SHP77 (cell line): ENCODE measurements around the gene ZCCHC24.

ENCODE experiments used
- DNase-seq, 2 experiments: peaks; one replicate each; lab custom pipeline; 2025; lab: John Stamatoyannopoulos, UW

The ZCCHC24 gene

DNA sequence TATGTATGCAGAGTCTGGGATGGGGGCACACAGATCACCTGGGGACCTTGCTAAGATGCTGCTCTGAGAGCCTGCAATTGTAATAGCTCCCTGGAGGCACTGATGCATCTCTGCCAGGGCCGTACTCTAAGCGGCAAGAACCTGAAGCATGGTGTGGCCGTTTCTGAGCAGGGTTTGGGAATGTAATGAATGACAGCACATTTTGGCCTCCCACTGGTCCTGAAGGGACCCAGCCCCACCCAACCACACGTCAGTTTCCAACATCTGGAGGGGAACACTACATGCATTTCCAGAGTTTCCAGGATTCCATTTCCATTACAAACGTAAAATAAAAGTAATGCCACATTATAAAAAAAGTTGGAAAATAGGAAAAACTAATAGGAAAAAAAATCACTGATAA lies 14.0 kb downstream of the ZCCHC24 start:
- DNase-seq, result no peak

DNA sequence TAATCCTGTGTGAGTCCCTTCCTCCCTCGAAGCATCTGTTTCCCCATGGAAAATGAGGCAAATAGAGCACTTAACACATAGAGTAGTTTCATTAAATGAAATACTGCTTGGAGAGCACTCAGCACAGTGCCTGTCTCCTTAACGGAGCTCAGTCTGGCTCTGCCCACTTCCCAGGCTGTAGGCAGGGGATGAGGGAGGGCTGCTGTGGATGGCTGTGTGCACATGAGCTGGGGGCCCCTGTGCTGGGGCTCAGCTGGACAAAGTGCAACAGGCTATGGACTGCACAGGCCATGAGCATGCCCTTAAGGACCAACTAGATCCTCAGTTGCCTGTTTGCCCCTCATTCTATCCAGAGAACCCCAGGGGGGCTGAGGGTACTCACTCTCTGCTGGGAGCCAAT lies 14.5 kb downstream of the ZCCHC24 start:
- DNase-seq, result no peak

DNA sequence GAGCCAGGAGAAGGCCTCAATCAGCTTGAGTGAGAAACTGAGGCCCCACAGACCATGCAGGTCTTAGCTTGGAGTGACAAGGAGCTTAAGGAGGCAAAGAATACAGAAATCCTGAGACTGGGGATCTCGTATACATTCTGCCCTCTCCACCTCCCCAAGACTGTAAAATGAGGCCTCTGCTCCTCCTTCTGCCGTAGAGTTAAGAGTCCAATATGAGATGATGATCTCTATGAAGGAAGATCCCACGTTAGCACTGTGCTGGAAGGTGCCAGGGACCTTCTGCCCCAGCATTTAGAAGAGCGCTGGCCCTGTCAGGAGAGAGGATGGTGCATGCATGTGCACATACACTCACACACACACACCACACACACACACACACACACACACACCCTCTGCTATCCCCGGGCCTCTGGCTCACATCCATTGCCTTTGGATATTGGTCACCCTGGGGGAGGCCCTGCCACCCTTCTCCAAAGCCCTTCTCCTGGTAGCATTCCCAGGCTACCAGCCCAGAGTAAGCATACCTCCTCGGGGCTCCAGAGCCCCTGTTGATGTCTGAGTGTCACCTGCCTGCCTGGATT lies 15.0 kb downstream of the ZCCHC24 start:
- no peak for DNase-seq

DNA sequence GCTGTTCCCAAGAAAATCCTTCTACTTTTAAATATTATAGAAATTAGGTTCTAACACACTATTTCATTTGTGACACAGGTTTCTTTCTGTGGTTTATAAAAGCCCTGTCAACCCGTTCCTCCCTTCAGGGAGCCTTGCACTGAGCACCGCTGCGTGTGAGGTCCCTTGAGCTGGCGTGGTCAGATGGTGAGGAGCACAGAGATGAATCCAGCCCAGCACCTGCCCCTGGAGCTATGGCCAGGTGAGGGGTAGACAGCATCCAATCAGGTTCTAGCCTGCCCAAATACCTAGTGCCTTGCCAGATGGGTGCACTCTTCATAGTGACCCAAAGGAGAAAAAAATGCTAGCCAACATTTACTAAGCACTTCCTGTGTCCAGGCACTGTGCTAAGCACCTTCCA lies 15.7 kb downstream of the ZCCHC24 start:
- no peak for DNase-seq

DNA sequence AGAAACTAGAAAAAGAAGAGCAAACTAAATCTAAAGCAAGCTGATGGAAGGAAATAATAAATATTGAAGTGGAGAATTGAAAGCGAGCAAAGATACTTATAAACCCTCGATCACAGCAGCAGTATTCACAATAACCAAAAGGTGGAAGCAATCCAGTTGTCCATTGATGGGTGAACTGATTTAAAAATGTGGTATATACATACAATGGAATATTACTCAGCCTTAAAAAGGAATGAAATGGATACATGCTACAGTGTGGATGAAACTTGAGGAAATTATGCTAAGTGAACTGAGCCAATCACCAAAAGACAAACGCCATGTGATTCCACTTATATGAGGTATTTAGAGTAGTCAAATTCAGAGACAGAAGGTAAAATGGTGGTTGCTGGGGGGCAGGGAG lies 17.5 kb downstream of the ZCCHC24 start:
- DNase-seq, result no peak

DNA sequence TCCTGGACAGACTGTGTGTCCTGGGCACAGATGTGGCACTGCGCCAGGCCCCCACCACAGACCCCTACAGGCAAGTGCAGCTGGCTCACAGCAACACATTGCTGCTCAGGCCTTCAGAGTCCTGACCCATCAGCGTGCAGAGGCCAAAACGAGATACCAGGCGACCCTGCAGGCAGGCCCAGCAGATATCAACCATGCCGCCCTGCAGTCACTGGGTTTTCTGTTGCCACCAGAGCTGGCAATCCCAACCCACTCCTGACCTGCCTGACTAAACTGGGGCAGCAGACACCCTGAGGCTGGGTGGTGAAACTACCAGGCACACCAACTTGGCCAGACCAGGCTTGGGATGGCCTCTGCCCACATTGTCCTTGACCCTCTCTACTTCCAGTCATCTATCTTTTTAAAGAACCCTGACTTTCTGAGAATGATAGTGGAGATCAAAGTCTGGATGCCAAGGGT lies 20.3 kb downstream of the ZCCHC24 start:
- no peak for DNase-seq

DNA sequence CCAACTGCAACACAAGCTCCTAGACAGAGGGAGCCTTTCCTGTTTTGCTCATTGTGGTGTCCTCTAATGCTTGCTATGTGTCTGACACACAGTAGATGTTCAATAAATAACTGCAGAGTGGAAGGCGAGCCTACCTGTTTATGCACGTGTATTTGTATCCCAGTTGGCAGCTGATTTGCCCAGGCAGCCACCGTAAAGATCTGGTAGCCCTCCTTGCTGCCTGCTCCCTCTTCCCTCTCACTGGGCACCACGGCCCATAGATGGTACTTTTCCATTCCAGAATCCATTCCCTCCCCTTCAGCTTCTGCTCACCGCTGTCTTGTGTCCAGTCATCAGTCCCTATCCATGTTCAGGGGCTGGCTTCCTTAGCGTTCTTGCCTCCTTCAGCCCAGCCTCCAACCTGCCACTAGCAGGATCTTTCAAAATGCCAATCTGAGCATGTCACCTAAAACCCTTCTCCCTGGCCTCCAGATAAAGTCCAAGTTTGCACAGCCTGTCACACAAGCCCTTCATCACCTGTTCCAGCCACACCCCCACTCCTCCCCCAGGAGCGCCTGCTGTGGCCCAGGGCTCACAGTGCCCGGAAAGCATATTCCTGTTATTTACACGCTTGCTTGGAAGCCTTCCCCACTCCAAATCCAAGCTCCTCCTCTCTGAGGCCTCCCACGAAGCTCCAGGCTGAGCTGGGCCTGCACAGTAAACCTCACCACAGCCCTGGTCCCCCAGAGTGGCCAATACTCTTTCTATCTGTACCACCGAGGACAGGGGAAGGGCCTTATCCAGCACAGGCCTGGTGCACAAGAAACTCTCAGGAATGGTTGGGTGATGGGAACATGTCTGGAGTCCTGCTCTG lies 21.0 kb downstream of the ZCCHC24 start:
- DNase-seq, result no peak

DNA sequence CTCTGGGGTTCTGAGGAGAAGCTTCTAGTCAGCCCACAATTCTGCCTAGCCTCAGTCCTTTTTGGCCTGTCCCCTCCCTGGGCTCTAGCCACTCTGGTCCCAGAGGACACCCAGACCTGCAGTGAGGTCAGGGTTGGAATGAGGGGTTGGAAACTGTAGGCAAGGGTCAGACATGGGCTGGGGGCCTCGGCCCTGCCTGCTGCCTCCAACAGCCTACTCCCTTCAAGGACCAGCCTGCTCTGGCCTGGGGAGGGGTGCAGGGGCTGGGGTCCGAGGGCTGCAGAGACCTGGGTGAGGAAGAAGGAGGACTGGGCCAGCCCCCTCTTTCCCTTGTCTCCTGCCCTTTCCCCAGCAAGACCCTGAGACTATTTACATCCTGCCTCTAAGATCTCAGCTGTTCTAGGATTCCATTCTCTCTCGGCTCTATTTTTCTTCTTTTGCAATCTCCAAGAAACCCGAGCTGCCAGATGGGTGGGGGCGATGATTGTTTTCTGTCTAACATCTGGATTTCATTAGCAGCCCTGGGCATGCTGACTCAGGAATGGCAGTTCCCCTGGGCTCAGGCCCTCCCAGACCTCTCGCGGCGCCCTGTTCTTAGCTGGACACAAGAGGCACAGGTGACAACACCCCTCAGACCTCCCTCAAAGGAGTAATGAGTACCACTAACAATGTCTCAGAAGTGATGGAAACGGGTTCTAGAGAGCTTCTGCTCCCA lies 23.1 kb downstream of the ZCCHC24 start:
- no peak for DNase-seq

DNA sequence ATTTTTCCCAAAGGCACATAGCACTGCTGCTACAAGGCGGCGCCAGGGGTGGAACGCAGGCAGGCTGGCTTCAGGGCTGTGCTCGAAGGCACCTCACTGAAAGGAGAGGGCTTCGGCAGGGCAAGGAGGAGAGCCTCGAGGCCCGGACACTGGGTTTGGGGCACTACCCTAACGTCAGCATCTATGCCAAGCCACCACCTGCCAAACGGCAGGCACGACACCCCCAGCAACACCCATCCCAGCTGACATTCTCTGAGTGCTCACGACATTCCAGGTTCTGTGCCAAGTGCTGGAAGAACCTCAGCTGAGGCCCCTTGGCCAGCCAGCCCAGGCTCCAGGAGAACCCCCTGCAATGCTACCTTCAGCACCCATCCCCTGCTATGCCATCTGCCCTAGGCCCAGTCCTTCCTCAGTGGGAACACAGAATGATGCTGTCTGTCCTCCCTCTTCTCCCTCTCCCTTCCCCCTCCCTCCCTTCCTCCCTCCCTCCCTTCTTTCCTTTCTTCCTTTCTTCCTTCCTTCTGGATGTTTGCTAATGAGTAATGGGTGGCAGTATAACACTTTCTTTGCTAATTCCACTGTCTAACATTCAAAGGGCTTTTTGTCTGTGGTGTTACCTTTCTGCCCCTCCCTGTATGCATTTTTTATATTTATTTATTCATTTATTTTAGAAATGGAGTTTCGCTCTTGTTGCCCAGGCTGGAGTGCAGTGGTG lies 24.3 kb downstream of the ZCCHC24 start:
- no peak for DNase-seq

DNA sequence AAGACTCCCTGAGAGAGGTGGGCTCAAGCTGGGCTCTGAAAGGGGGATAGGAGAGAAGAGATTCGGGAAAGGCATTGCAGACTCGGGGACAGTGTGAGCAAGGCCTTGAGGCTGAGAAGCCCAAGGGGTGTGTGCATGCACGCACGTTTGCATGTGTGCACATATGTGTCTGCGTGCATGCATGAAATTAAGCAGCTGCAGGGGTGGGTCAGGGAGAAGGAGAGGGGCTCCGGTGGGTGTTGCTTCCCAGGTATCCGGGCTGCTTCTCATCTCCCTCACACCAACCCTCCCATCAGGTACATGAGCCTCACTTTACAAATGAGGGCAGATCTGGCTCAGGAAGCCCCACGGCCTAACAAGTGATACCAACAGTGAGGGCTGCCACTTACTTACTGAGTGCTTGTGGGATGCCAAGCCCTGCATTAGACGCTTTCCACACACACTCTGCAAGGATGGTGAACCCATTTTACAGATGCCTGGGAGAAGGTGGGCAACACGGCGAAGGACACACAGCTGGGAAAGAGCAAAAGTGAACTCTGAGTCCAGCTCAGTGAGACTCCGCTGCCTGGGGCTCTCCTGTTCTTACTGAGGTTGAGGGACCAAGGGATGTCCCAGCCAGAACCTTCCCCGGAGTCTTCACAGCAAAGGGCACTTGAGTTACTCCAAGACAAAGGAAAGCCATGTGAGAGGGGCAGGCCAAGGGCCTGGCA lies 26.4 kb downstream of the ZCCHC24 start:
- DNase-seq, result no peak

DNA sequence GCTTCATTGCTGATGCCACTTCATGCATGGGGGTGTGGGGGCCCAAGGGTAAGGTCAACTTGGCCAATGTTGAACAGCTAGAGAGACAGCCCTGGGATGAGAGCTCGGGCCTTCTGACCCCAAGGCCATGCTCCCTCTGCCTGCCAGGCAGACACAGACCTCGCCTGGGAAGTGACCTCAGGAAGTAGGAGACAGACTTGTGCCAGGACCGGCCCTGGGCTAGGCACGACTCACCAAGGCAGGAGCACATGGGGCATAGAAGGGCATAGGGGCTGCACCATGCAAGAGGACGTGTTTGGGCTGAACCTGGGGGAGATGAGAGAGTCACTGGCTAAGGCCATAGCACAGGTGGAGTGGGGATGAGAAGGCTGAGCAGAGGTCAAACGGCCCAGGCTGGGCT lies 27.1 kb downstream of the ZCCHC24 start:
- no peak for DNase-seq

DNA sequence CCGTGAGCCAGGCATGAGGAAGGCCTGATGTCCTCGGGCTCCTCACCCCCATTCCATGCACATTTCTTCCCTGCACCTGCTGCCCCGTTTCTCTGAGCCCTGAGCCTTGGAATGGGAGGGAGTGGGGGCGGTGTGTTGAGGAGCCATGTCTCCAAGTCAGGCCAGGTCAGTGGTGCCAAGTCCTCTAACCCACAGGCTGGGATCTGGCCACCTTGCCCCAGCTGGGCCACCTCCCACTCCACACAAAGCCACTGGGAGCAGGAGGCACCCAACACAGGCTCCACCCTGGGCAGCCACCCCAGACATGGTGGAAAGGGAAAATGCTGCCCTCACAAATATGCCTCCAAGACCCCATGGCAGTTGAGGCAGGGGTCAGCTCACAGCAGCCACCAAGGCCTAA lies 27.7 kb downstream of the ZCCHC24 start:
- no peak for DNase-seq

DNA sequence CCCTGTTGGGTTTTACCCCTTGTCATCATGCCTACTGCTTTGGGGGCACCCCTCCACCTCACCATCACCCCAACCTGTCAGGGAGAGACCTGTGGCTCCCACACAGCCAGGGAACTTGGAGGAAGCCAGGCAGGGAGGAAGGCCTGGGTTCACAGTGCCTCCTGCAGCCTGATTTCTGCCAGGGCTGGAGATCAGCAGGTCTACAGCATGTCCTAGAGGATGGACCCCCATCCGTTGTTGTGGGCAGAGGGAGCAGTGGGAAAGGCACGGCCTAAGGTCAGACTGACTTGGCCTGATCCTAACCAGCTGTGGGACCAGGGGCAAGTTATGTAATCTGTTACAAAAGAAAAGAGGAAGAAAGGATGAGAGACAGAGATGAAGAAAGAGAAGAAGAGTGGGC lies 28.2 kb downstream of the ZCCHC24 start:
- no peak for DNase-seq

DNA sequence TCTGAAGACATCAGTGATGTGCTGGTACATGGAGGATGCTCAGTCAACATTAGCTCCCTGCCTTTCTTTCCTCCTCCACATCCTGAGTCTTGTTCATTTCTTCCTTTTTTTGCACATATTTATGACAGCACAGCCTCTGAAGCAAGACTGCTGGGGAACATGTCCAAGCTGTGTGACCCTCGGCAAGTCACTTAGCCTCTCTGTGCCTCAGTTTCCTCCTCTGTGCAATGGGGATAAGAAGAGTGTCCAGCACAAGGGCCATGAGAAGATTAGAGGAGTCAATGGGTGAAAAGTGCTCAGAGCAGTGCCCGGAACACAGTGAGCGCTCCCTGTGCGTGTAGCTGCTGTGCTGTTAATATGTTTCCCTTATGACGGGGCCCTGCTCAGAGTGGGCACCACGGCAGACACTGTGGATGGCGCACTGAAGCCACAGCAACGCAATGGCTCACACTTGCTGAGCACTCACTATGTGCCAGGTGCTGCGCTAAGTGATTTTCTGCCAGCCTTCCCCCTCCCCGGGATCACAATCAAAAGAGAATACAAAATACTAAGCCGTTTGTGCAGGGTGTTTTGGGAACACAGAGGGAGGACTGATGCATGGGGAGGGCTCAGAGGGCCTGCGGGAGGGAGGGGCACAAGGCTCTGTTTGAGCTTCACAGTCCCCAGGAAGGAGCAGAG lies 28.7 kb downstream of the ZCCHC24 start:
- DNase-seq, result no peak

DNA sequence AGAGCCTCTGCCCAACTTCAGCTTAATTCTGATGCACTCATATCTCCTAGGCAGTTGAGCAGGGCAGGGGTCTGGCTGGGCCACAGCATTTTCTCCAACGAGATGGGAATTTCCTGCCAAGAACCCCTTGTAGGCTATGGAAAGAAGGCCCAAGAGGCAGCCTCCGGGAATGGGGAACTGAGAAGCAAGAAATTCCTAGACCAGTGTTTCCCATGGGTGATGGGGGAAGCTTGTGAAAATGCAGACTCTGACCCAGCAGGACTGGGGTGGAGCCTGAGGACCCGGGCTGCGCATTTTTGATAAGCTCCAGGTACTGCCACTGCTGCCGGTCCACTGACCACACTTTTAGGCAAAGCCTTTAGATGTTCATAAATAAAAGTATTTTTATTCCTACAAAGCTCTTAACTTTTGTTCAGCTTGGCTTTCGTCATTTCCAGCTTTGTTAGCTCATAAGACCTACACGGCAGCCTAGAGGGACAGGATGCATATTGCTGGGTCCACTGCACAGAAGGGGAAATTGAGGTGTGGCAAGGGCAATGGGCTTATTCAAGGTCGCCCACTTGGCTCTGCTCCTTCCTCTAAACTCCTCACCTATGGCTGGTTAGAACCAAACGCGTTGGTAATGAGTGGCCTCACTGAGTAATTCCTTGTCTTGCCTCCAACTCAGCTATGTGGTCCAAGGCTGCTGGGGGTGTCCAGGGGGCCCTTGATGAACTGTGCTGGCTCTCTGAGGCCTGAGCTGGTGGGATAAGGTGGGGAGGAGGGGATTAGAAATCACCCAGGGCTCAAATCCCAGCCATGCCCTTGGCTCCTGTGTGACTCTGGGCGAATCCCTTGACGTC lies 29.5 kb downstream of the ZCCHC24 start:
- DNase-seq, result no peak

DNA sequence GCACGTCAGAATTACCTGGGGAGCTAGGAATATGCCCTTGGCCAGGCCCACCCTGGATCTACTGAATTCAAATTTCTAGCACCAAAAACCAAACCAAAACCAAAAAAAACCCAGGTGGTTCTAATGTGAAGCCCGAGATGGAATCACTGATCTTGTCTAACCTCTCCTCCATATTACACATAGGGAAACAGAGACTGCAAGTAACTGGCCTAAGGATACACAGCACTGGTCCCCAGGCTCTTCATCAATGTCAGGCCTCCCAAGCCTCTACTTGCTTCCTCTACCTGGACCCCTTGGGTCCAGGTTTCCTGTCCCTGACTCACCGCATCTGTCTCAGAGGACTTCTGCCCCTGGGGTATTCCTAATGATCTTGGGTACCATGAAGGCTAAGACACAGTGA lies 30.7 kb downstream of the ZCCHC24 start:
- no peak for DNase-seq

DNA sequence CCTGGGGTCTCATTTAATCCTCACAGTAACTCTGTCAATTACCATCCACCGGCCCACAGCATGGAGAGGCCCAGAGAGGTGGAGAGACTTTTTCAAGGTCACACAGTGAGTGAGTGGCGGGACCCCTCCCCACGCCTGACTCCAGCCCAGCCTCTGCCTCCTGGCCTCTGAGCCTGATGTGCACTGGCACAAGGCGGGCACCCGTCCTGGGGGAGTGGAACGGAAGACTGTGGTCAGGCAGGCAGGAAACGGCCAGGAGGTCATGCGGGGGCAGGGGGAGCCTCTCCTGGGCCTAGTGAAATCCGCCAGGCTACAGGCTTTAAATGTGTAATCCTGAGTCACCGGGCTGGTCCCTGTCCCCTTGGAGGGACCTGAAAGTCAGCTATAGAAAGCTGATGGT lies 32.2 kb downstream of the ZCCHC24 start:
- no peak for DNase-seq

DNA sequence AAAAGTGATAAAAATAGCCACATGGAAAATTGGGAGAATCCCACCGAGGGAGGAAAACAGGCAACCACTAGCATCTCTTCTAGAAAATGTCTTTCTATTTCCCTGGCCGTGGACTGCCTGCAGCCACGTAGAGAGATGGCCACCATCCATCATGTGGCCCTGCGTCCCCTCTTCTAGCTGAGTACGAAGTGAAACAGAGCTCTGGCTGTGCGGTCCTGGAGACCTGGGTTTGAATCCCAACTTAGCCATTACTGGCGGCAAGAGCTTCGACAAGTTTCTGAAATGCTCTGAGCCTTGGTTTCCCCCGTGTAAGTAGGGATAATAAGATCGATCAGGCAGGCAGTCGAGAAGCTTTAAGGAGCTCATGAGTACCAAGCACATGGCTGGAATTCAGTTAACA lies 32.9 kb downstream of the ZCCHC24 start:
- no peak for DNase-seq

DNA sequence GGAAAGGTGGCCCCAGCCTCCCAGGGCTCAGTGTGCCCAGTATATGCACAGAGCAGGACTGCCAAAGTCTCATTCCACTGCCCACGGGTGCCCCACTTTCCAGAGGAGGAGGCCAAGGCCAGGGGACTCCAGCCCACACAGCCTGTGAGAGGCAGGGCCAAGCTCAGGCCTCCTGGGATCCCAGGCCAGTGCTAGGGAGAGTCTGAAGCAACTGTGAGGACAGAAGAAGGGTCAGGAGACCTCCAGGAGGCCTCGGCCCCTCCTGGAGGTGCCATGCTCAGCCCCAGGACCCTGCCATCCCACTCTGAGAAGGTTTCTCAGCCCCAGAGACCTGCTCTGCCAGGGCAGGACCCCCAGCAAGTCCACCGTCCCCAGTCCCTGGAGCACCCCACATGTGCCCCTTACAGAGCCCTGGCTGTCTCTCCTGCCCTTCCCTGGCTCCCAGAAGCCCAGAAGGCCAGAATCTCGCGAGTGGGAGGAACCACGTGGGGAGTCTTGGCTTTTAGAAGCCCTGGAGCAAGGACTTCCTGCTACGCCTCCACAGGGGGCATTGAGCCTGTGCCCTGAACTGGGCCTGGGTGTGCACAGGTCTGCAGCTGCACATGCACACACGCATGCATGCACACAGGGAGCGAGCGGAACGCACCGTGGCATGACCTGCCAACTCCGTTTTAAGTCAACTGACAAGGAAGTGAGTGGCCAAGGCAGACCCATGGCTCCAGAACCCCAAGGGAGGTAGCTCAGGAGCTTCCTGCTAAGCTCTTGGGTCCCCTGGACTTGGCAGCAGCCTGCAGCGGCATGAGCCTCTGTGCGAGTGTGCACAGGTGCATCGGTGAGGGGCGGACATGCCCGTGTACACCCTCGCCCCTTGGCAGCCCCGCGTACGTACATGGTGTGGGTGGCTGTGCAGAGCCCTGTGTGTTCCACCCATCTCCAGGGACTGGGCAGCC lies 33.6 kb downstream of the ZCCHC24 start:
- DNase-seq, result no peak
